ENCODE results near the gene C5AR2. TPM values are rescaled to one million over a fixed set of nuclear protein-coding genes. Genes with fewer than 3 reads are reported as not detected.

C5AR2 gene
- total and polyA plus RNA-seq, 4 donors = 0.61 to 2.8 (median 1.8) TPM

DNA sequence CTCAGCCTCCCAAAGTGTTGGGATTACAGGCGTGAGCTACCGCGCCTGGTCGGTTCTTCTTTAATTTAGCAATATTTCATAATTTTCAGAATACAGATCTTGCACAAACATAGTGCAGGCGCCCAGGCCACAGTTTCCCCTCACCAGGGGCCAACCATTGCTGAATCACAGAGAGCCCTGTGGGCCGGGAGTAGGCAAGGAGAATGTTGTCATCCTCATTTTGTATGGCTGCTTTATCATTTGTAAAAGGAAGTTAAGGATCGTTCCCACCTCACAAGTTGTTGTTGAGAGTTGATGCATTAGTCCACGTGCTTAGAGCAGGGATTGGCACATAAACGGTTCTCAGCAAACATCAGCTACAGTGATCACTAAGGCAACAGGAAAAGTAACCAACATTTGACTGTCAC is 57.2 kb downstream of the C5AR2 start (continued):
- TF ChIP-seq, protein P1, sequence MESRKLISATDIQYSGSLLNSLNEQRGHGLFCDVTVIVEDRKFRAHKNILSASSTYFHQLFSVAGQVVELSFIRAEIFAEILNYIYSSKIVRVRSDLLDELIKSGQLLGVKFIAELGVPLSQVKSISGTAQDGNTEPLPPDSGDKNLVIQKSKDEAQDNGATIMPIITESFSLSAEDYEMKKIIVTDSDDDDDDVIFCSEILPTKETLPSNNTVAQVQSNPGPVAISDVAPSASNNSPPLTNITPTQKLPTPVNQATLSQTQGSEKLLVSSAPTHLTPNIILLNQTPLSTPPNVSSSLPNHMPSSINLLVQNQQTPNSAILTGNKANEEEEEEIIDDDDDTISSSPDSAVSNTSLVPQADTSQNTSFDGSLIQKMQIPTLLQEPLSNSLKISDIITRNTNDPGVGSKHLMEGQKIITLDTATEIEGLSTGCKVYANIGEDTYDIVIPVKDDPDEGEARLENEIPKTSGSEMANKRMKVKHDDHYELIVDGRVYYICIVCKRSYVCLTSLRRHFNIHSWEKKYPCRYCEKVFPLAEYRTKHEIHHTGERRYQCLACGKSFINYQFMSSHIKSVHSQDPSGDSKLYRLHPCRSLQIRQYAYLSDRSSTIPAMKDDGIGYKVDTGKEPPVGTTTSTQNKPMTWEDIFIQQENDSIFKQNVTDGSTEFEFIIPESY (IDR thresholded peaks at IDR 0.05) = no peak
- TF ChIP-seq GABPA (IDR thresholded peaks at IDR 0.05 in 1 of 2, conservative IDR thresholded peaks at IDR 0.05 in 1 of 2) (no peak), EGR1 (IDR thresholded peaks at IDR 0.05; ENCODE audit: low read depth in 2 of 2) (no peak), RXRA (IDR thresholded peaks at IDR 0.05) (no peak), NR2F2 (IDR thresholded peaks at IDR 0.05) (no peak), TAF1 (conservative IDR thresholded peaks at IDR 0.05) (no peak), FOXA2 (IDR thresholded peaks at IDR 0.05) (no peak), HNF4G (IDR thresholded peaks at IDR 0.05) (no peak), YY1 (IDR thresholded peaks at IDR 0.05) (no peak), HNF4A (conservative IDR thresholded peaks at IDR 0.05) (no peak), JUND (IDR thresholded peaks at IDR 0.05) (no peak)
- TF ChIP-seq, protein P2, sequence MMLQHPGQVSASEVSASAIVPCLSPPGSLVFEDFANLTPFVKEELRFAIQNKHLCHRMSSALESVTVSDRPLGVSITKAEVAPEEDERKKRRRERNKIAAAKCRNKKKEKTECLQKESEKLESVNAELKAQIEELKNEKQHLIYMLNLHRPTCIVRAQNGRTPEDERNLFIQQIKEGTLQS (IDR thresholded peaks at IDR 0.05) = no peak

DNA sequence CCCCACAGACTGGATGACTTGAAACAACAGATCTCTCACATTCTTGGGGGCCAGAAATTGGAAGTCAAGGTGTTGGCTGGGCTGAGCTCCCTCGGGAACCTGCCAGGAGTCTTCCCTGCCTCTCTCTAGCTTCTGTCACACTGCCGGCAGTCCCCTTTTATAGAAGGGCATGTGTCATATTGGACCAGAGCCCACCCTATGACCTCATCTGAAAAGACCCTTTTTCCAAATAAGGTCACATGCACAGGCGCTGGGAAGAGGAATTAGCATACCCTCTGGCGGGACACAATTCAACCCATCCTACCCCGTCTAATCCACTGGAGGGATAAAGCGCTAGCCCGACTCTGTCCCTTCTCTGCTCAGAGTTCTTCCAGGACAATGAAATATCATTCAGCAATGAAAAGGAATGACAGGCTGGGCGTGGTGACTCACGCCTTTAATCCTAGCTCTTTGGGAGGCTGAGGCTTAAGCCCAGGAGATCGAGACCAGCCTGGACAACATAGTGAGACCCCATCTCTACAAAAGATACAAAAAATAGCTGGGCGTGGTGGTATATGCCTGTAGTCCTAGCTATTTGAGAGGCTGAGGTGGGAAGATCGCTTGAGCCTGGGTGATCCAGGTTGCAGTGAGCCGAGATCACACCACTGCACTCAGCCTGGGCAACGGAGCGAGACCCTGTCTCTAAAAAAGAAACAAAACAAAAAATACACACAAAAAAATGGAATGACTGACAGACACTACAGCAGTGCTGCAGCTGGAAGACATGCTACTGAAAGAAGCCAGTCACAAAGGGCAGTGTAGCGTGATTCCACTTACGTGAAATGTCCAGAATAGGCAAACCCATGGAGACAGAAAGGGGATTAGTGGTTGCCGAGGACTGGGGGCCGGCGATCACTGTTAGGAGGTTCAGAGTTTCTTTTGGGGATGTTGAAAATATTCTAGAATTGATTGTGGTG is 58.8 kb downstream of the C5AR2 start:
- peak overlapping the region in 1 of 2 donors; percentile 25 for H3K27ac ChIP-seq (ENCODE audit: low read depth in 1 of 2, low read length in 2 of 2)
- H3K4me1 ChIP-seq (ENCODE audit: control insufficient read depth in 4 of 4, insufficient read depth in 4 of 4, low read length in 3 of 4) = no peaks in the 10 kb centered on the region
- no peaks in the 10 kb centered on the region for H3K36me3 ChIP-seq (ENCODE audit: control insufficient read depth in 4 of 4, insufficient read depth in 3 of 4, low read depth in 1 of 4, low read length in 3 of 4)
- no peaks in the 10 kb centered on the region for H3K27me3 ChIP-seq (ENCODE audit: control insufficient read depth in 4 of 4, insufficient read depth in 4 of 4, low read length in 3 of 4)
- no peak overlapping the region for H3K9ac ChIP-seq (ENCODE audit: low read depth in 1 of 2, low read length in 2 of 2)
- no peak for DNase-seq (ENCODE audit: low spot score)
- H3K9me3 ChIP-seq (ENCODE audit: control insufficient read depth in 4 of 4, low read length in 3 of 4) = no peaks in the 10 kb centered on the region
- WGBS = 80% methylated on average over 20 of the region's 20 CpGs
- no peak overlapping the region for H3K4me3 ChIP-seq (ENCODE audit: low read depth in 1 of 3, low read length in 3 of 3)
- TF ChIP-seq FOXA1 (IDR thresholded peaks at IDR 0.05) (no peak), TAF1 (conservative IDR thresholded peaks at IDR 0.05) (no peak)

DNA sequence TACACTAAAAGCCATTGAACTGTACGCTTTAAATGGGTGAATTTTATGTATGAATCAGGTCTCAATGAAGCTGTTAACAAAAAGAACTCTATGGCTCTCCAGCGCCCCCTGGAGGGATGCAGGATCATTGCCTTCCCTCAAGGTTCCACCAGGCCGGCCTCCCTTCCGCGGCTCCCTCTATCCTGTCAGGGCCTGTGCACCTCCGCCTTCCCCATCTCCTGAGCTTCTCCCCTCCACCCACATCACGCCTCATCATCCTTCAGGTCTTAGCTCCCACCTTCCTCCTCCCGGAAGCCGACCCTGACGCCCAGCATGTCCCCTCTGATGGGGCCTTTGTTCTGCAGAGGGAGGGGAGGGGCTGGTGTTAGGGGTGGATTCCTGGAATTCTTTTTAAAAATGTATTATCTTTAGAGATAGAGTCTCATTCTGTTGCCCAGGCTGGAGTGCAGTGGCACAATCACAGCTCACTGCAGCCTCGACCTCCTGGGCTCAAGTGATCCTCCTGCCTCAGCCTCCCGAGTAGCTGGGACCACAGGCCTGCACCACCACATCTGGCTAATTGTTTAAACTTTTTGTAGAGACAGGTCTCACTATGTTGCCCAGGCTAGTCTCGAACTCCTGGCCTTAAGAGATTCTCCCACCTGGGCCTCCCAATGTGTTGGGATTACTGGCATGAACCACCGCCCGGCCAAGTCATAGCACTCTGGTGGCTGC is 59.7 kb downstream of the C5AR2 start:
- Histone ChIP-seq H3K27ac (ENCODE audit: low read depth in 1 of 2, low read length in 2 of 2) (no peak overlapping the region), H3K4me1 (ENCODE audit: control insufficient read depth in 4 of 4, insufficient read depth in 4 of 4, low read length in 3 of 4) (no peaks in the 10 kb centered on the region), H3K36me3 (ENCODE audit: control insufficient read depth in 4 of 4, insufficient read depth in 3 of 4, low read depth in 1 of 4, low read length in 3 of 4) (no peaks in the 10 kb centered on the region), H3K27me3 (ENCODE audit: control insufficient read depth in 4 of 4, insufficient read depth in 4 of 4, low read length in 3 of 4) (no peaks in the 10 kb centered on the region), H3K9ac (ENCODE audit: low read depth in 1 of 2, low read length in 2 of 2) (no peak overlapping the region), H3K9me3 (ENCODE audit: control insufficient read depth in 4 of 4, low read length in 3 of 4) (no peaks in the 10 kb centered on the region), H3K4me3 (ENCODE audit: low read depth in 1 of 3, low read length in 3 of 3) (no peak overlapping the region)
- no peak for TF ChIP-seq YY1 (IDR thresholded peaks at IDR 0.05)
- TF ChIP-seq RAD21 (IDR thresholded peaks at IDR 0.05) = peak; percentile 89 to 90
- TF ChIP-seq, protein P3, sequence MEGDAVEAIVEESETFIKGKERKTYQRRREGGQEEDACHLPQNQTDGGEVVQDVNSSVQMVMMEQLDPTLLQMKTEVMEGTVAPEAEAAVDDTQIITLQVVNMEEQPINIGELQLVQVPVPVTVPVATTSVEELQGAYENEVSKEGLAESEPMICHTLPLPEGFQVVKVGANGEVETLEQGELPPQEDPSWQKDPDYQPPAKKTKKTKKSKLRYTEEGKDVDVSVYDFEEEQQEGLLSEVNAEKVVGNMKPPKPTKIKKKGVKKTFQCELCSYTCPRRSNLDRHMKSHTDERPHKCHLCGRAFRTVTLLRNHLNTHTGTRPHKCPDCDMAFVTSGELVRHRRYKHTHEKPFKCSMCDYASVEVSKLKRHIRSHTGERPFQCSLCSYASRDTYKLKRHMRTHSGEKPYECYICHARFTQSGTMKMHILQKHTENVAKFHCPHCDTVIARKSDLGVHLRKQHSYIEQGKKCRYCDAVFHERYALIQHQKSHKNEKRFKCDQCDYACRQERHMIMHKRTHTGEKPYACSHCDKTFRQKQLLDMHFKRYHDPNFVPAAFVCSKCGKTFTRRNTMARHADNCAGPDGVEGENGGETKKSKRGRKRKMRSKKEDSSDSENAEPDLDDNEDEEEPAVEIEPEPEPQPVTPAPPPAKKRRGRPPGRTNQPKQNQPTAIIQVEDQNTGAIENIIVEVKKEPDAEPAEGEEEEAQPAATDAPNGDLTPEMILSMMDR (IDR thresholded peaks at IDR 0.05; ENCODE audit: low read depth, low read length, missing input control) = peak; percentile 87
- peak; percentile 87 for DNase-seq (ENCODE audit: low spot score)
- 32% methylated on average over 15 of the region's 15 CpGs for WGBS

Other genes with a start within 250 kb of the C5AR2 start
- gene ZC3H4, start 218.4 kb upstream of the C5AR2 start, total RNA-seq = 10 to 100 TPM in 1 of 2 donors, 1 to 10 TPM in 1; 7.7 to 11.8 TPM
- 1 to 10 TPM; 2.9 to 4.8 TPM for gene ZC3H4, start 218.4 kb upstream of the C5AR2 start, polyA plus RNA-seq
- 10 to 100 TPM; 22.3 to 31.8 TPM for gene SAE1, start 201.3 kb upstream of the C5AR2 start, total RNA-seq
- 10 to 100 TPM; 19.0 to 31.7 TPM for gene SAE1, start 201.3 kb upstream of the C5AR2 start, polyA plus RNA-seq
- gene BBC3, start 101.0 kb upstream of the C5AR2 start, total RNA-seq = 1 to 10 TPM; 1.0 to 2.1 TPM
- gene BBC3, start 101.0 kb upstream of the C5AR2 start, polyA plus RNA-seq = 1 to 10 TPM in 1 of 2 donors, under 1 TPM in 1; 0.35 to 2.6 TPM
- 1 to 10 TPM; 2.8 to 8.1 TPM for gene CCDC9, start 75.7 kb upstream of the C5AR2 start, total RNA-seq
- gene CCDC9, start 75.7 kb upstream of the C5AR2 start, polyA plus RNA-seq = 1 to 10 TPM; 1.4 to 8.0 TPM
- 1 to 10 TPM; 1.5 to 2.0 TPM for gene INAFM1, start 57.3 kb upstream of the C5AR2 start, total RNA-seq
- gene INAFM1, start 57.3 kb upstream of the C5AR2 start, polyA plus RNA-seq = 1 to 10 TPM; 1.8 to 2.5 TPM
- 1 to 10 TPM; 1.8 to 5.3 TPM for gene C5AR1, start 22.3 kb upstream of the C5AR2 start, total RNA-seq
- 1 to 10 TPM; 2.5 to 3.9 TPM for gene C5AR1, start 22.3 kb upstream of the C5AR2 start, polyA plus RNA-seq
- gene DHX34, start 17.1 kb downstream of the C5AR2 start, total RNA-seq = 10 to 100 TPM in 1 of 2 donors, 1 to 10 TPM in 1; 6.2 to 11.6 TPM
- 1 to 10 TPM; 3.1 to 6.1 TPM for gene DHX34, start 17.1 kb downstream of the C5AR2 start, polyA plus RNA-seq
- gene MEIS3, start 87.4 kb downstream of the C5AR2 start, total RNA-seq = 1 to 10 TPM in 1 of 2 donors, under 1 TPM in 1; 0.79 to 1.3 TPM
- gene MEIS3, start 87.4 kb downstream of the C5AR2 start, polyA plus RNA-seq = under 1 TPM; 0.50 to 0.99 TPM
- under 1 TPM in 1 of 2 donors, not detected in 1; 0.25 TPM for gene SLC8A2, start 139.7 kb downstream of the C5AR2 start, total RNA-seq
- under 1 TPM in 1 of 2 donors, not detected in 1; 0.01 TPM for gene SLC8A2, start 139.7 kb downstream of the C5AR2 start, polyA plus RNA-seq
- 1 to 10 TPM; 2.3 to 3.6 TPM for gene KPTN, start 152.0 kb downstream of the C5AR2 start, total RNA-seq
- 1 to 10 TPM; 4.4 to 6.0 TPM for gene KPTN, start 152.0 kb downstream of the C5AR2 start, polyA plus RNA-seq
- 100 to 1,000 TPM in 1 of 2 donors, 10 to 100 TPM in 1; 73.4 to 116 TPM for gene NAPA, start 182.9 kb downstream of the C5AR2 start, total RNA-seq
- gene NAPA, start 182.9 kb downstream of the C5AR2 start, polyA plus RNA-seq = 100 to 1,000 TPM; 125 to 132 TPM
- gene ZNF541, start 241.0 kb downstream of the C5AR2 start, total RNA-seq = under 1 TPM; 0.05 to 0.08 TPM
- under 1 TPM in 1 of 2 donors, not detected in 1; 0.09 TPM for gene ZNF541, start 241.0 kb downstream of the C5AR2 start, polyA plus RNA-seq

All from liver (tissue), 9 donors.